Mononuclear cell (primary cell): ENCODE results near the gene KCNIP4. TPM values are rescaled to one million over a fixed set of nuclear protein-coding genes. Genes with fewer than 3 reads are reported as not detected.
"Not testable (repeated sequence)": the region's sequence is repeated elsewhere in the genome, so short reads cannot be mapped to it uniquely, and the experiment has no call there.

Source experiments
- H3K27me3 ChIP-seq: 2 replicates; pipeline ENCODE4 v1.6.0; 2011; ENCODE audit warnings: low read length, control low read depth; ENCODE audit not compliant: insufficient read depth
- H3K4me1 ChIP-seq: 2 replicates; pipeline ENCODE4 v1.5.1; 2011; ENCODE audit warnings: mild to moderate bottlenecking, low read length, control low read depth; ENCODE audit not compliant: insufficient read depth
- H3K4me3 ChIP-seq: 2 replicates; pipeline ENCODE4 v1.5.1; 2011; ENCODE audit warnings: mild to moderate bottlenecking, low read length, moderate library complexity
- H3K9me3 ChIP-seq: 2 replicates; pipeline ENCODE4 v1.5.1; 2011; ENCODE audit warnings: low read depth, mild to moderate bottlenecking, control low read depth, low read length
- total RNA-seq: library from RNA; depleted of rRNA; stranded (reverse); fragments of >200 nt; gene quantifications from one replicate; pipeline ENCODE4 v1.2.3, GENCODE V29; 2012

The KCNIP4 gene
- total RNA-seq, 1 donor, result not detected

GRCh38 chr4:20805716-20806115 is 1142.9 kb downstream of the KCNIP4 start:
- no peaks in the 10 kb centered on the region for H3K27me3 ChIP-seq
- no peaks in the 10 kb centered on the region for H3K4me1 ChIP-seq
- no peaks in the 10 kb centered on the region for H3K9me3 ChIP-seq
- H3K4me3 ChIP-seq, result no peak overlapping the region

GRCh38 chr4:20787940-20788665 is 1160.5 kb downstream of the KCNIP4 start:
- Histone ChIP-seq H3K4me1 (no peaks in the 10 kb centered on the region), H3K27me3 (no peaks in the 10 kb centered on the region), H3K4me3 (no peak overlapping the region), H3K9me3 (no peaks in the 10 kb centered on the region)

- H3K4me1 ChIP-seq, H3K4me3 ChIP-seq, H3K9me3 ChIP-seq, H3K27me3 ChIP-seq: not testable (repeated sequence)
These were observed 1165.4 kb downstream of the KCNIP4 start for GRCh38 chr4:20783134-20783533.

DNA sequence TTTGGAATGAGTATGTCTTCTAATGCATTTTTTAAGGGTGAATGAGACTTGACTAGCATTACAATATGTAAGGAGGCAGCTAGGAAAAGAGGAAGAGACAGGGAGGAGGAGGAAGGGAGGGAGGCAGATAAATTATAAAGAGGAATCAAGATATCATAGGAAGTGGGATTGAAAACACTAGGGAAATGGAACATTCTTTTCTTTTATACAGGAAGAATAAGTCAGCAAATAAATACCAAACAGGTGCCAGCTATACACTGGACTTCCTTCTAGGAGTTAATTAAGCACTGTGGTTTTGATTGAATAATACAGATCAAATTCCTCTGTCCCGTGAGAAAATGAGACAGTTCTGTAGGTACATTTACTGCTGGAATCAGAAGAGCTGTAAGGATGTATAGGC is 1169.7 kb downstream of the KCNIP4 start:
- Histone ChIP-seq H3K27me3 (no peaks in the 10 kb centered on the region), H3K9me3 (no peaks in the 10 kb centered on the region), H3K4me3 (no peak overlapping the region), H3K4me1 (no peaks in the 10 kb centered on the region)

DNA sequence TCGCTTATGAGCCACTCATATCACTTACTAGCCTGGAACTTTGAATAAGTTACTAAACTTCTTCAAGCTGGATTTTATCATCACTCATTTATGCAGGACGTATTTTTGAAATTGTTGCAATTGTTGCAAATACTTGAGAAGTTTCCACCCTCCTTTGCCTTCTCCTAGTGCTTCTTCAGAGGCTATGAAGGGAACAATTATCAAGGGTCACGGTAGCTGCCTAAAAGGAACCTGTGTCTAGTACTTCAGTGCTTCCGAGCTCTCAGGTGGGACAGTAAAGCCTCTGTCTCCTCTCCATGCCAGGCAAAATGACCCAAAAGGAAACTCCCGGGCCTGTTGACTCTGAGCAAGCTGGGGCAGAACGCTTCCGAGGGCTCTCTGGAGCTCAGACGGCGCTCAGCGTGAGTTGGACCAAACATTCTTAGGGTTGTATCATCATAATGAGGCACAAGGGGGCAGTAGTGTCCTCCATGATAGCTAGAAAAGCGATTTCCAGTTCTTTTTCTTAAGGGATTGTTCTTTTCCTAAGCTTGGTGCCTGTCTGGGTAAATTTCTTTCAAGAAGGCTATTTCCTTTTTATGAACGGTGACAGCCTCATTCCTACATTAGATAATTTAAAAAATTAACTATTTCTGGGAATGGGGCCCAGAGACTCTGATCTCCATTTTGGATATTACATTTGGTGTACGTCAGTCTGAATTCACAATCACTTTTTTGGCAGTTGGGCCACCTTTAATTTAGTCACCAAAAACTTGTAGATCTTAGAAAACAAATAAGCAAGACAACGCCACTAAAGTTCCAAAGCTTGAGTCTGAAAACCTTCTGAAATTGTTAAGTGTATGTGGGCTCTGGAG is 1175.2 kb downstream of the KCNIP4 start:
- Histone ChIP-seq H3K9me3 (no peaks in the 10 kb centered on the region), H3K27me3 (no peaks in the 10 kb centered on the region), H3K4me1 (no peaks in the 10 kb centered on the region), H3K4me3 (no peak overlapping the region)

DNA sequence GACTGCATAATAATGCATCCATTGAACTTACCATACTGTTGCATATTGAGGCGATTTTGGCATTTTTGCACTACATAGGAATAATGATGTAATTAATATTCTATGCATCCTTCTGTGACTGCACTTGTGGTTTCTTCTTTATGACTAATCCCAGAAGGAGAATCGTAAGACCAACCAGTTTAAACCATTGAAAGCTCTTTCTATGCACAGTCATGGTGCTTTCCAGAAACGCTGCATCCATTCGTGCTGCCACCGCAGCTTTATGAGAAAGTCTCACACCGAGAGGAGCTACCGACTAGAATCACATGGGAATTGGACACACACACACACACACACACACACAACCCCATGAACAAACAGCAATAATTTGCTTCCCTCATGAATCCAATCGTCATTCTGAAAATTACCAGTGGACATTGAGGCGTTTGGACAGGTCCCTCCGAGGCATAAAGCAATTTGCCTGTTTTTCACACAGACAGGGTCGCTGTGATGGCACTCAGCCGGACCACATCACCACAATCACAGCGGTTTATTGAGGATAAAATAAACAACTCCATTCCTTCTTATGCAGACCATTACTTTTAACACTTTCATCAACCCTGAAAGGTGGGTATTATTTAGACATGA is 1184.1 kb downstream of the KCNIP4 start:
- Histone ChIP-seq H3K27me3 (no peaks in the 10 kb centered on the region), H3K4me1 (no peaks in the 10 kb centered on the region), H3K9me3 (no peaks in the 10 kb centered on the region), H3K4me3 (no peak overlapping the region)

- no peak overlapping the region for H3K4me3 ChIP-seq
- H3K27me3 ChIP-seq, result no peaks in the 10 kb centered on the region
- no peaks in the 10 kb centered on the region for H3K4me1 ChIP-seq
- no peaks in the 10 kb centered on the region for H3K9me3 ChIP-seq
These were observed 1186.7 kb downstream of the KCNIP4 start for GRCh38 chr4:20761826-20762225.

DNA sequence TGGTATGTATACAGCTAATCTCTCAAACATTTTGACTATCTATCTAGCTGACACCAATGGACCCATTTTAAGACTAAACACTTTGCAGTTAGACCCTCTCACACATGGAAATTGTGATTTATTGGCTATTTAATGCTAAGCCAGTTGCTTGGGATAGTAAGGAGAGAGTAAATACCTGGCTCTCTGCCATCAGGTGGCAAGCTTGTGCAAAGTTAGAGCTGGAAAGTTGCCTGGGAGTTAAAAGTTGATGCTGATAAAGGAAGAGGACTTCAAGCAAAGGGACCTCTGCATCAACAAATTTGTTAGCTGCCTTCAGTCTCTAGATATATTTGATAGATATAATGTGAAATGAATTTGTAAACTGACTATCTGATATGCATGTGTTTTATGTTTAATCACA is 1187.2 kb downstream of the KCNIP4 start:
- Histone ChIP-seq H3K4me1 (no peaks in the 10 kb centered on the region), H3K9me3 (no peaks in the 10 kb centered on the region), H3K27me3 (no peaks in the 10 kb centered on the region), H3K4me3 (no peak overlapping the region)

- no peak overlapping the region for H3K4me3 ChIP-seq
- no peaks in the 10 kb centered on the region for H3K9me3 ChIP-seq
- no peaks in the 10 kb centered on the region for H3K27me3 ChIP-seq
- no peaks in the 10 kb centered on the region for H3K4me1 ChIP-seq
These were observed 1188.5 kb downstream of the KCNIP4 start for GRCh38 chr4:20760053-20760452.

- H3K4me3 ChIP-seq, result no peak overlapping the region
- no peaks in the 10 kb centered on the region for H3K9me3 ChIP-seq
- H3K4me1 ChIP-seq, result no peaks in the 10 kb centered on the region
- no peaks in the 10 kb centered on the region for H3K27me3 ChIP-seq
These were observed 1194.5 kb downstream of the KCNIP4 start for GRCh38 chr4:20754036-20754435.

DNA sequence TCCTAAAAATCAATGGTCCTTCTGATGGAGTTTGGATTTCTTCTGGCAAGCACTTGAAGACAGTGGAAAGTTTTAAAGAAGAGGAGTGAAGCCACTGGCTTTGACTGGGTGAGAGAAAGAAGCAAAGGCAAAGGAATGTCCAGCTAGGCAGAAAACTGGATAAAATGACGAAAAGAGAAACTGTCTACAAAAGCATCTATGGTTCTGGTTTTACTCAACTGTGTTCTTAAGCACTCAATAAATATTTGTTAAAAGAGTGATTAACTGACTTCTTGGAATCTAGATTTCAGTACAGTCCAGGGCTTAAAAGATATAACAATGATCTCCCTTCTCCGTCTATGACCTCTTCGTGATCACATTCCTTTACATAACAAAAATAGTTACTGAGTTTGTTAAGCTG is 1195.9 kb downstream of the KCNIP4 start:
- no peaks in the 10 kb centered on the region for H3K27me3 ChIP-seq
- no peaks in the 10 kb centered on the region for H3K4me1 ChIP-seq
- H3K4me3 ChIP-seq, result no peak overlapping the region
- H3K9me3 ChIP-seq, result no peaks in the 10 kb centered on the region

GRCh38 chr4:20746000-20746399 is 1202.6 kb downstream of the KCNIP4 start:
- H3K4me1 ChIP-seq, H3K4me3 ChIP-seq, H3K9me3 ChIP-seq, H3K27me3 ChIP-seq: not testable (repeated sequence)

- no peaks in the 10 kb centered on the region for H3K27me3 ChIP-seq
- no peak overlapping the region for H3K4me3 ChIP-seq
- H3K4me1 ChIP-seq, result no peaks in the 10 kb centered on the region
- peaks cover 7% of the 10 kb centered on the region for H3K9me3 ChIP-seq
These were observed 1212.6 kb downstream of the KCNIP4 start for GRCh38 chr4:20735931-20736330.

- H3K4me3 ChIP-seq, result no peak overlapping the region
- H3K4me1 ChIP-seq, result no peaks in the 10 kb centered on the region
- no peaks in the 10 kb centered on the region for H3K9me3 ChIP-seq
- H3K27me3 ChIP-seq, result no peaks in the 10 kb centered on the region
These were observed 1223.7 kb downstream of the KCNIP4 start for GRCh38 chr4:20724915-20725314.

- no peaks in the 10 kb centered on the region for H3K27me3 ChIP-seq
- H3K4me1 ChIP-seq, result no peaks in the 10 kb centered on the region
- no peak overlapping the region for H3K4me3 ChIP-seq
- no peaks in the 10 kb centered on the region for H3K9me3 ChIP-seq
These were observed 1225.1 kb downstream of the KCNIP4 start for GRCh38 chr4:20723463-20723862.
